GM19238 (cell line): ENCODE measurements around the gene INSM2.
A peak's percentile ranks its signal among the peaks of the same experiment; 100 is the strongest.

Experiments used
- DNase-seq: peaks from one replicate; pipeline ENCODE4 v3.0.0; 2011; ENCODE audit warnings: low spot score; ENCODE audit not compliant: insufficient read length

INSM2 gene

GRCh38 chr14:35533357-35534207 lies at the start of gene INSM2:
INSM2 (plus strand) TSS chr14:35534164; CDS start chr14:35534253, 89 bp downstream.
- DNase-seq = peak; percentile 33

- no peak for DNase-seq
Observed at GRCh38 chr14:35492569-35493014, 41.4 kb upstream of the INSM2 start.

- DNase-seq = no peak
Observed at GRCh38 chr14:35495278-35495677, 38.7 kb upstream of the INSM2 start.

- DNase-seq = no peak
Observed at GRCh38 chr14:35499180-35499579, 34.8 kb upstream of the INSM2 start.

GRCh38 chr14:35503646-35504045 lies 30.3 kb upstream of the INSM2 start:
- no peak for DNase-seq

- no peak for DNase-seq
Observed at GRCh38 chr14:35504260-35504659, 29.7 kb upstream of the INSM2 start.

- DNase-seq = no peak
Observed at GRCh38 chr14:35506461-35506860, 27.5 kb upstream of the INSM2 start.

- DNase-seq = no peak
Observed at GRCh38 chr14:35506927-35507326, 27.0 kb upstream of the INSM2 start.

GRCh38 chr14:35509846-35510245 lies 24.1 kb upstream of the INSM2 start:
- DNase-seq = no peak

GRCh38 chr14:35512765-35513164 lies 21.2 kb upstream of the INSM2 start:
- DNase-seq = no peak

GRCh38 chr14:35515916-35516315 lies 18.0 kb upstream of the INSM2 start:
- no peak for DNase-seq

- no peak for DNase-seq
Observed at GRCh38 chr14:35519986-35520385, 14.0 kb upstream of the INSM2 start.

GRCh38 chr14:35525695-35526094 lies 8.3 kb upstream of the INSM2 start:
- DNase-seq = no peak

- DNase-seq = no peak
Observed at GRCh38 chr14:35526962-35527361, 7.0 kb upstream of the INSM2 start.

GRCh38 chr14:35531960-35532747 lies 1.8 kb upstream of the INSM2 start:
- DNase-seq = no peak

- DNase-seq = no peak
Observed at GRCh38 chr14:35532783-35533356, 1.1 kb upstream of the INSM2 start.

- no peak for DNase-seq
Observed at GRCh38 chr14:35534208-35534872, 376 bp downstream of the INSM2 start.

- peak; percentile 59 for DNase-seq
Observed at GRCh38 chr14:35534873-35535482, 1.0 kb downstream of the INSM2 start.

GRCh38 chr14:35535483-35536112 lies 1.6 kb downstream of the INSM2 start:
- DNase-seq = no peak

- no peak for DNase-seq
Observed at GRCh38 chr14:35539969-35540368, 6.0 kb downstream of the INSM2 start.

- no peak for DNase-seq
Observed at GRCh38 chr14:35543006-35543405, 9.0 kb downstream of the INSM2 start.
